Activated CD4-positive, alpha-beta memory T cell treated with anti-CD3 and anti-CD28 coated beads for 36 hours (primary cell): ENCODE results near the gene PRKCQ. TPM values are rescaled to one million over a fixed set of nuclear protein-coding genes. Genes with fewer than 3 reads are reported as not detected.

ENCODE experiments used
- CTCF ChIA-PET: fragments of 350-600 bp; sonication (Branson Sonifier 250); formaldehyde crosslinking; loops from one replicate; lab custom pipeline; 2021; ENCODE audit warnings: antibody characterized with exemption, inconsistent platforms; lab: Charles Lee
- POLR2A ChIA-PET: fragments of 350-600 bp; sonication (Branson Sonifier 250); formaldehyde crosslinking; loops from one replicate; lab custom pipeline; 2021; ENCODE audit warnings: antibody characterized with exemption; lab: Charles Lee
- DNase-seq: peaks from one replicate; pipeline ENCODE4 v3.0.0-alpha.2; 2020
- H3K27ac Mint-ChIP-seq: one replicate; pipeline ENCODE4 v1.8.0; 2021; ENCODE audit warnings: mixed read lengths
- H3K27me3 Mint-ChIP-seq: one replicate; pipeline ENCODE4 v1.8.0; 2021; ENCODE audit warnings: mixed read lengths
- H3K36me3 Mint-ChIP-seq: one replicate; pipeline ENCODE4 v1.8.0; 2021; ENCODE audit warnings: mixed read lengths
- H3K4me1 Mint-ChIP-seq: one replicate; pipeline ENCODE4 v1.8.0; 2021; ENCODE audit warnings: low read depth, mixed read lengths
- H3K4me3 Mint-ChIP-seq: one replicate; pipeline ENCODE4 v1.8.0; 2021; ENCODE audit warnings: mild to moderate bottlenecking, mixed read lengths
- H3K9me3 Mint-ChIP-seq: one replicate; pipeline ENCODE4 v1.8.0; 2021; ENCODE audit warnings: mixed read lengths
- intact Hi-C: fragments of 100-400 bp; cut with micrococcal nuclease; formaldehyde crosslinking; loops from one replicate; pipeline ENCODE4 v1.15.1; 2023
- total RNA-seq, 2 experiments: library from RNA; stranded (reverse); gene quantifications; one replicate each; pipeline ENCODE4 v1.2.3, GENCODE V29; 2021

PRKCQ gene
- total RNA-seq, 2 experiments from 2014 or later = 44.3 to 45.2 TPM

DNA sequence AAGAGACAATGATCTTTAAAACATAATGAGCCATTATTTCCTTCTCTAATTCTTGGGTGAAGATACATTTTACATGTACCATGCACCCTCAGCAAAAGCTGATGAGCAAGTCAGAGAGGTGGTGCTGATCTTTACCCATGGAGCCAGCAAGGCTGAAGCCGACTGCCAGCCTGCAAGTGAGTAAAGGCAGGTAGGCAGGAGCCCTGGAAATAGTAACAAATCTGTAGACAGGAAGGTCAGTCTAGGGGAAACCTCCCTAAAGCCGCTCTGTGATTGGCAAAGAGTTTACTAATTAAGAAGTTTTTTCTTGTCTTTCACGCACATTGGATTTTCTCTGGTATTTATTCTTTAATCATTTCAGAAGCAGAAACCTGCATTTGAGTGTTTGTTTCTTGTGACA lies 67.9 kb downstream of the PRKCQ start:
- H3K4me3 Mint-ChIP-seq = no peak overlapping the region
- H3K27ac Mint-ChIP-seq = peak overlapping the region; percentile 81
- no peaks in the 10 kb centered on the region for H3K27me3 Mint-ChIP-seq
- intact Hi-C loops = loop anchor here (2.0 kb wide), 1 partner anchor 17 kb away; no protein-coding TSS in a partner anchor
- peak; percentile 29 for DNase-seq
- H3K36me3 Mint-ChIP-seq = peaks cover 69% of the 10 kb centered on the region
- peaks cover 78% of the 10 kb centered on the region for H3K4me1 Mint-ChIP-seq
- CTCF ChIA-PET = no interaction called here
- POLR2A ChIA-PET = interaction anchor here (1.0 to 1.9 kb wide), 2 partner anchors 13 to 18 kb away, joined by 3 to 6 read pairs; no protein-coding TSS in a partner anchor
- H3K9me3 Mint-ChIP-seq = peaks cover 14% of the 10 kb centered on the region

DNA sequence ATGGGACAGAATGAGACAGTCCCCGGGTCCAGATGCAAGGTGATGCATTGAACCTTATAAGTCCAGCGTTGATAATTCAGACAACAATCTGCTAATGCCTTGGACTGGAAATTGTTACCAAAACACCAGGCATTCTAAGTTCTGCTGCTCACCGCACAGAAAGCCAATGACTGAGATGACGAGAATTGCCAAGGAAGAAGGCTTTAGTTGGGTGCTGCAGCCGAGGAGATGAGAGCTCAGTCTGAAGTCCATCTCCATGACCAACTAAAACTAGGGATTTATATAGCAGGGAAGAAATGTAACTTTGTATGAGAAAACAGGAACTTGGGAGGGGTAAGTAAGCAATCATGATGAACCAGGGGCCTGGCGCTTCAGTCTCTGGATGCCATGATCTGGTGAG lies 68.7 kb downstream of the PRKCQ start:
- ChIA-PET POLR2A (interaction anchor here (1.0 to 1.9 kb wide), 2 partner anchors 12 to 19 kb away, joined by 3 to 6 read pairs; no protein-coding TSS in a partner anchor), CTCF (no interaction called here)
- peak overlapping the region; percentile 81 for H3K27ac Mint-ChIP-seq

DNA sequence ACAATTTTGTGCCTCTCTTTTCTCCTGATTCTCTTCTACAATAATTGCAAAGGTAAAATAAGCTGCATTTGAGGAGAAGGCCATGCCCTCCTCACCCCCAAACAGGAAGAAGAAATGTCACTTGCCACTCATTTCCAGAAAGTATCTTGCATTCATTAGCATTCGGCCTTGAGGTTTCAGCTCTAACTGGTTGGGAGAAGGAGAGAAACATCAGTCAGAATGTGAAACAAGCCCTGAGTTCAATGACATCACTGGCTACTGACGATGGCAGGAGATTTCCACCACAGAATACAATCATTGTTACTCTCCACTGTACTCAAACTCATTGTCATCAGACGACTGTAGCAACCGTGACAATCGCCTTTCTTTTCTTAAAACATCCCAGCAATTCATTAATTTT lies 72.8 kb downstream of the PRKCQ start:
- H3K9me3 Mint-ChIP-seq = peaks cover 14% of the 10 kb centered on the region
- H3K4me1 Mint-ChIP-seq = peaks cover 76% of the 10 kb centered on the region
- peaks cover 58% of the 10 kb centered on the region for H3K36me3 Mint-ChIP-seq
- intact Hi-C loops = loop anchor here (1.0 to 2.0 kb wide), 4 partner anchors 9 to 55 kb away; no protein-coding TSS in a partner anchor
- no peaks in the 10 kb centered on the region for H3K27me3 Mint-ChIP-seq
- no peak overlapping the region for H3K4me3 Mint-ChIP-seq
- POLR2A ChIA-PET = interaction anchor here (0.9 to 1.9 kb wide), 5 partner anchors 9 to 73 kb away, joined by 5 to 15 read pairs (median 7); no protein-coding TSS in a partner anchor
- peak overlapping the region; percentile 88 for H3K27ac Mint-ChIP-seq
- CTCF ChIA-PET = interaction anchor here (0.7 to 2.3 kb wide), 7 partner anchors 12 to 159 kb away, joined by 3 to 8 read pairs (median 3); no protein-coding TSS in a partner anchor
- peak; percentile 73 for DNase-seq

More for the DNA sequence above, 68.7 kb downstream of the PRKCQ start:
- Mint-ChIP-seq H3K4me3 (no peak overlapping the region), H3K9me3 (peaks cover 14% of the 10 kb centered on the region), H3K4me1 (peaks cover 78% of the 10 kb centered on the region), H3K27me3 (no peaks in the 10 kb centered on the region), H3K36me3 (peaks cover 70% of the 10 kb centered on the region)
- intact Hi-C loops = no loop called here
- no peak for DNase-seq

DNA sequence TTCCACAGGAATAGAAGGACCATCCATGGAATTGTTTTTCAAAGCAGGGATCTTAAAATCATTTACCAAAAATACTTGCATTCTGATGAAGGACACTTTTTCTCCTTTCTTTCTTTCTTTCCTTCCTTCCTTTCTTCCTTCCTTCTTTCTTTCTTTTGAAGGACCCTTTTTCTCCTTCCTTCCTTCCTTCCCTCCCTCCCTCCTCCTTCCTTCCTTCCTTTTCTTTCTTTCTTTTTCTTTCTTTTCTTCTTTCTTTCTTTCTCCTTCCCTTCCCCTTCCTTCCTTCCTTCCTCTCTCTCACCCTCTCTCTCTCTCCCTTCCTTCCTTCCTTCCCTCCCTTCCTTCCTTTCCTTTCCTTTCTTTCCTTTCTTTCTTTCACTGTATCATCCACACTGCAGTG lies 74.8 kb downstream of the PRKCQ start:
- H3K4me1 Mint-ChIP-seq = peaks cover 74% of the 10 kb centered on the region
- no peaks in the 10 kb centered on the region for H3K9me3 Mint-ChIP-seq
- H3K4me3 Mint-ChIP-seq = no peak overlapping the region
- POLR2A ChIA-PET = no interaction called here
- CTCF ChIA-PET = no interaction called here
- no peak for DNase-seq
- intact Hi-C loops = no loop called here
- peaks cover 54% of the 10 kb centered on the region for H3K36me3 Mint-ChIP-seq
- H3K27me3 Mint-ChIP-seq = no peaks in the 10 kb centered on the region
- H3K27ac Mint-ChIP-seq = peak overlapping the region; percentile 65

DNA sequence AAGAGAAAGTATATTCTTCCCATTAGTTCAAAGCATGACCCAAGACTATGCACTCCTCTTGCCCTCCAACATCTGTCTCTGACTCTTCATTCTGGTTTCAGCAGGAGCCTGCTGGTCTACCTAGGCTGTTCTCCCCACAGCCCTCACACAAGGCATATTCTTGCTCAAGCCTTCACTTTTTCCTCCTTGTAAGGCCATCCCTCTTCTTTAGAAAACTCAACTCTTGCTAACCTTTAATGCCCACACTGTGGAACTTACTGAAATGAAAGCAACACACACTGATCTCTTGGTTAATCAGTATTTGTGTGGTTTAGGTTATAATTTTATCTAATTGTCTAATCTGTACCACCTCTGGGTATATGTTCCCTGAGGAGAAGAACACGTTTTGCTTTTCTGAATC lies 75.8 kb downstream of the PRKCQ start:
- H3K4me3 Mint-ChIP-seq = no peak overlapping the region
- peak overlapping the region; percentile 89 for H3K27ac Mint-ChIP-seq
- CTCF ChIA-PET = interaction anchor here (1.0 kb wide), 1 partner anchor 13 kb away, joined by 3 read pairs; no protein-coding TSS in a partner anchor
- no peaks in the 10 kb centered on the region for H3K27me3 Mint-ChIP-seq
- H3K4me1 Mint-ChIP-seq = peaks cover 80% of the 10 kb centered on the region
- POLR2A ChIA-PET = no interaction called here
- peak; percentile 65 for DNase-seq
- H3K36me3 Mint-ChIP-seq = peaks cover 47% of the 10 kb centered on the region
- intact Hi-C loops = no loop called here
- no peaks in the 10 kb centered on the region for H3K9me3 Mint-ChIP-seq

DNA sequence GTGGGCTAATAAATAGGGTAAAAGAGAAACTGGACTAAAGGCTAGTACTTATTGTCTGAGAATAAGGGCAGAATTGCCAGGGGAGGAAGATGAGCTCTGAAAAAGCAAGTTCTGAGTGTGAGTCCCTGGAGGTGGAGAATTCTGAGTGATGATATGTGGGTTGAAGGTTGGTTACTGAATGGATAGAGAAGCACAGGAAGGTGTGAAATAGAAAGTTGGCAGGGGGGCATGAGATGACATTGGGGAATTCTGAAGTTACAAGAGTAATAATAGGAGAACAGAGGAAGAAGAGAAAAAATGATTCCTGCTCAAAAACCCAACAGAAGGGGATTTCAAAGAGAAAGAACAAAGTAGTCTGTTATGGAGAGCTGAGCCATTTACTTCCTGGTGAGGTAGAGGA lies 76.9 kb downstream of the PRKCQ start:
- Mint-ChIP-seq H3K4me1 (peaks cover 83% of the 10 kb centered on the region), H3K4me3 (no peak overlapping the region), H3K27me3 (no peaks in the 10 kb centered on the region), H3K36me3 (peaks cover 49% of the 10 kb centered on the region), H3K9me3 (no peaks in the 10 kb centered on the region), H3K27ac (peak overlapping the region; percentile 89)
- POLR2A ChIA-PET = interaction anchor here (0.9 to 1.5 kb wide), 3 partner anchors 17 to 77 kb away, joined by 3 to 4 read pairs (median 3); partner anchors contain the start of gene PRKCQ
- CTCF ChIA-PET = interaction anchor here (0.6 to 1.1 kb wide), 3 partner anchors 9 to 148 kb away, joined by 3 to 4 read pairs (median 3); no protein-coding TSS in a partner anchor
- DNase-seq = peak; percentile 28
- intact Hi-C loops = no loop called here

DNA sequence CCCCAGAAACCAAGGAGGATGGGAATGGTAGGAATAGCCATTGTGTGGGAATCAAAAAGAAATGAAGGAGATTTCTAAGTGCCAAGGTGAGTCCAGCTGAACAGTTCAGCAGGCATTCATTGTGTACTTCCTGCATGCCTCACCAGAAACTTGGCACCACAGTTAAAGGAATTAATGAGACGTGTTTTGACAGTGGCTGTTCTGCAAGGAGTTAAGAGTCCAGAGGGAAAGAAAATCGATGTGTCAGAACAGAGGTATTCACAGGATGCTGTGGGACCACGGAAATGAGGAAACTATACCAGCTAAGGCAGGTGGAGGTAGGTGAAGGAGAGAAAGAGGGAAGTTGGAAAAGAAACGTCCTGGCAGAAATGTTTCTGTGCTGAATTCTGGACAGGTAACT lies 78.1 kb downstream of the PRKCQ start:
- intact Hi-C loops = no loop called here
- H3K27ac Mint-ChIP-seq = peak overlapping the region; percentile 61
- peaks cover 79% of the 10 kb centered on the region for H3K4me1 Mint-ChIP-seq
- no peak for DNase-seq
- POLR2A ChIA-PET = no interaction called here
- CTCF ChIA-PET = interaction anchor here (1.5 kb wide), 1 partner anchor 76 kb away, joined by 3 read pairs; no protein-coding TSS in a partner anchor
- H3K9me3 Mint-ChIP-seq = no peaks in the 10 kb centered on the region
- H3K27me3 Mint-ChIP-seq = no peaks in the 10 kb centered on the region
- H3K4me3 Mint-ChIP-seq = no peak overlapping the region
- H3K36me3 Mint-ChIP-seq = peaks cover 48% of the 10 kb centered on the region

DNA sequence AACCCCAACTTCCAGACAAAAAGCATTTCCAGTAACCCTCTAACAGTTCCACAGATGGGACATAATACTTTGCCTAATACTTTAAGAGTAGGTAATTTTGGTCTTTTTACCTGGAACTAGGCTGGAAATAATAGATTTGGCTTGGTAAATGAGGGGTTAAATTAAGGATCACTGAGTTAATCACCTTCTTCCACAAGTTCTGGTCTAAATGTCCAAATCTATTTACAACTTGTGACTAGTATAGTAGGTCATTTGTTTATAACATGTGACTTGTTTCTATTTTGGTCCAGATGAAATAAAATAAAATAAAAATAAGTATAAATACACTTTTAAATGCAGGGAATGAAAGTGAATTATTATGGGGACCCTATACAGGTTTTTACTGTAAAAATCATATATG lies 80.1 kb downstream of the PRKCQ start:
- Mint-ChIP-seq H3K27me3 (no peaks in the 10 kb centered on the region), H3K4me3 (no peak overlapping the region), H3K36me3 (peaks cover 47% of the 10 kb centered on the region), H3K9me3 (no peaks in the 10 kb centered on the region), H3K27ac (no peak overlapping the region), H3K4me1 (peaks cover 63% of the 10 kb centered on the region)
- no peak for DNase-seq
- POLR2A ChIA-PET = interaction anchor here (0.6 kb wide), 1 partner anchor 115 kb away, joined by 4 read pairs; no protein-coding TSS in a partner anchor
- CTCF ChIA-PET = no interaction called here
- intact Hi-C loops = loop anchor here (2.0 to 10.0 kb wide), 3 partner anchors 31 to 445 kb away; no protein-coding TSS in a partner anchor

DNA sequence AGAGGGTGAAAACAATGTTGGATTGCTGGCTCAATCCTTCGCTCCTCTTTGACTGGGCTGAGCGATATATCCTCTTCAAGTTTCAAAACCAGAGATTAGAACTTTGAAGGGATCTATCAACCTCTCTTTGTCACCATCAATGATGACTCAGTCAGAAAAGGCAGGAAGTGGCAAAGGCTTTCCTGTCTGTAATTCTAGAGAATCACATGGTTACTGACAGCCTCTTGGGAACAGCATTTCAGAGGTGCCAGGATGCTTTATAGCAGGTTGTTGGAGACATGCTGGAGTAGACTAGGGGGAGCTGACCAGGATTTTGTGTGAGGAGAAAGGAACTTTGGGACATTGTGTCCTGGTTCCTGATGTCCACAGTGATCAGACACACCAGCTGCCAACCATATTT lies 81.3 kb downstream of the PRKCQ start:
- H3K27me3 Mint-ChIP-seq = no peaks in the 10 kb centered on the region
- intact Hi-C loops = loop anchor here (1.0 to 10.0 kb wide), 4 partner anchors 9 to 444 kb away; no protein-coding TSS in a partner anchor
- POLR2A ChIA-PET = interaction anchor here (0.6 to 2.0 kb wide), 4 partner anchors 9 to 65 kb away, joined by 3 to 10 read pairs (median 4); no protein-coding TSS in a partner anchor
- peak overlapping the region; percentile 93 for H3K27ac Mint-ChIP-seq
- H3K36me3 Mint-ChIP-seq = peaks cover 42% of the 10 kb centered on the region
- H3K9me3 Mint-ChIP-seq = no peaks in the 10 kb centered on the region
- DNase-seq = peak; percentile 55
- H3K4me1 Mint-ChIP-seq = peaks cover 53% of the 10 kb centered on the region
- CTCF ChIA-PET = interaction anchor here (0.6 to 1.1 kb wide), 3 partner anchors 79 to 169 kb away, joined by 3 to 4 read pairs (median 3); no protein-coding TSS in a partner anchor
- peak overlapping the region; percentile 36 for H3K4me3 Mint-ChIP-seq

DNA sequence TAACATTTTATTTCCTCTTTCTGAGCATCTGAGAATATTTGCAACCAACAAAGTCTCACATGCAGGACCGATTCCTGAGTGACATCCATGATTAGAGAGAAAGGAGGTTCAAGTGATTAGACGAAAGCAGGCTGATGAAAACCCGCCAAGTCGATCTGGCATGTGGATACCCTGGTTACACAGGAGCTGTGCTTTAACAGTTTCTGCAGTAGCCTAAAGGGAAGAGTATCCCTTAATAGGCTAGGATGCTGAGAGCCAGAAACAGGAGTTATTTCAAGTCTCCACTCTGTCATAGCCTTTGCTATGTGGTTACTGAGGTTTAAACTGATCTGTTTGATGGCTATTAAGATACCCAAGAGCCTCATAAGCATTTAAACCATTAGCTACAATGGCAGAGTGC lies 82.5 kb downstream of the PRKCQ start:
- no peak for DNase-seq
- intact Hi-C loops = loop anchor here (1.0 to 10.0 kb wide), 4 partner anchors 10 to 443 kb away; no protein-coding TSS in a partner anchor
- no peak overlapping the region for H3K27ac Mint-ChIP-seq
- H3K9me3 Mint-ChIP-seq = no peaks in the 10 kb centered on the region
- peaks cover 37% of the 10 kb centered on the region for H3K36me3 Mint-ChIP-seq
- CTCF ChIA-PET = interaction anchor here (1.1 to 1.8 kb wide), 3 partner anchors 33 to 181 kb away, joined by 3 to 5 read pairs (median 4); no protein-coding TSS in a partner anchor
- H3K27me3 Mint-ChIP-seq = no peaks in the 10 kb centered on the region
- H3K4me3 Mint-ChIP-seq = no peak overlapping the region
- peaks cover 43% of the 10 kb centered on the region for H3K4me1 Mint-ChIP-seq
- POLR2A ChIA-PET = interaction anchor here (2.0 kb wide), 1 partner anchor 33 kb away, joined by 10 read pairs; no protein-coding TSS in a partner anchor

DNA sequence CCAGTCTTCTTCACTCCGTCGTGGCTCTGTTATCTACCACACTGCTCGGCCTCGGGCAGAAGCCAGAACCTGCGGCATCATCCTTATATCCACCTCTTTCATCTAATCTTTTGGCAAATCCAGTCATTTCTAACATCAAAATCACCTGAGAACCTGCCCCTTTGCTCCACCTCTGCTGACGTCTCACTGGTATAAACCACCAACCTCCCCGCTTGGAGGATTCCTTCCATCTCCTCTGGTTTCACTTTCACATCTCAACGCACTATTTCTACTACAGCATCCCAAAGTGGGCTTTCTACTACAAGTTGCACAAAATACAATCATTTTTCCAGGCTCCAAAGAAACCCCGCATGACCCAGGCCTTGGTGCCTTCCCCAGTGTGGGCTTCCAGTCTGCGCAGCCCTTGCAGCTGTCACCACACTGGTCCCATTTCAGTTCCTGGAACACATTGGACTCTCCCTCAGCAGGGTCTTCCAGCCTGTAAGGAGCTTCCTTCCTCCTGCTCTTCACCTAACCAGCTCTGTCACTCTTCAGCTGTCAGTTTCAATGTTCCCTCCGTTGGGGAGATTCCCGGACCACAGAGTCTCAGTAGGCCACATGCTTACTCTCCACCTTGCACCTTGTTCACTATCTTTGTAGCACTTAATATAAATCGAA lies 85.0 kb downstream of the PRKCQ start:
- H3K4me1 Mint-ChIP-seq = peaks cover 25% of the 10 kb centered on the region
- peak; percentile 70 for DNase-seq
- peaks cover 40% of the 10 kb centered on the region for H3K36me3 Mint-ChIP-seq
- no peak overlapping the region for H3K27ac Mint-ChIP-seq
- H3K4me3 Mint-ChIP-seq = no peak overlapping the region
- CTCF ChIA-PET = interaction anchor here (0.6 to 1.3 kb wide), 3 partner anchors 12 to 174 kb away, joined by 3 read pairs; no protein-coding TSS in a partner anchor
- no peaks in the 10 kb centered on the region for H3K9me3 Mint-ChIP-seq
- no peaks in the 10 kb centered on the region for H3K27me3 Mint-ChIP-seq
- intact Hi-C loops = loop anchor here (2.0 to 10.0 kb wide), 3 partner anchors 18 to 440 kb away; no protein-coding TSS in a partner anchor
- POLR2A ChIA-PET = interaction anchor here (1.0 to 3.0 kb wide), 4 partner anchors 12 to 48 kb away, joined by 5 to 15 read pairs (median 12); no protein-coding TSS in a partner anchor
